GM23338 (cell line): ENCODE data around the gene GRHPR. TPM values are rescaled to one million over a fixed set of nuclear protein-coding genes. Genes with fewer than 3 reads are reported as not detected.

Experiments
- ATAC-seq: fragments of 200-7000 bp; cut with Tn5 transposase; 3 replicates; pipeline ENCODE4 v1.9.1; 2020
- DNase-seq: peaks from one replicate; pipeline ENCODE4 v3.0.0-alpha.2; 2015; ENCODE audit warnings: low spot score
- H2AFZ ChIP-seq: fragments of 200-600 bp; sonication (generic); 2 replicates; pipeline ENCODE4 v1.8.0; 2016; ENCODE audit warnings: antibody characterized with exemption, mild to moderate bottlenecking, moderate library complexity
- H3F3A ChIP-seq: fragments of 200-600 bp; sonication (generic); replicated peaks from 2 replicates; pipeline ENCODE4 v1.8.0; 2017; ENCODE audit warnings: antibody characterized with exemption, mixed run types, low read depth
- H3K27ac ChIP-seq: fragments of 200-600 bp; sonication (generic); 2 replicates; pipeline ENCODE4 v1.6.1; 2016; ENCODE audit warnings: low read depth
- H3K27me3 ChIP-seq: fragments of 200-600 bp; sonication (generic); 2 replicates; pipeline ENCODE4 v1.8.0; 2016; ENCODE audit warnings: mild to moderate bottlenecking, mixed run types, moderate library complexity; ENCODE audit not compliant: insufficient read depth
- H3K36me3 ChIP-seq: fragments of 200-600 bp; sonication (generic); 2 replicates; pipeline ENCODE4 v1.8.0; 2016; ENCODE audit warnings: mild to moderate bottlenecking; ENCODE audit not compliant: insufficient read depth
- H3K4me1 ChIP-seq: fragments of 200-600 bp; sonication (generic); 2 replicates; pipeline ENCODE4 v1.8.0; 2016; ENCODE audit warnings: mild to moderate bottlenecking, moderate library complexity; ENCODE audit not compliant: insufficient read depth
- H3K4me2 ChIP-seq: fragments of 200-600 bp; sonication (generic); 2 replicates; pipeline ENCODE4 v1.7.1; 2017; ENCODE audit warnings: mixed run types
- H3K4me3 ChIP-seq: fragments of 200-600 bp; sonication (generic); 2 replicates; pipeline ENCODE4 v1.6.1; 2016; ENCODE audit warnings: mixed run types
- H3K79me2 ChIP-seq: fragments of 200-600 bp; sonication (generic); replicated peaks from 2 replicates; pipeline ENCODE4 v1.8.0; 2017; ENCODE audit warnings: mild to moderate bottlenecking; ENCODE audit not compliant: insufficient read depth
- H3K9me2 ChIP-seq: fragments of 200-600 bp; sonication (generic); 2 replicates; pipeline ENCODE4 v1.8.0; 2017; ENCODE audit not compliant: insufficient read depth
- H4K20me1 ChIP-seq: fragments of 200-600 bp; sonication (generic); replicated peaks from 2 replicates; pipeline ENCODE4 v1.8.0; 2017; ENCODE audit warnings: mild to moderate bottlenecking; ENCODE audit not compliant: insufficient read depth
- H3K27ac Mint-ChIP-seq: 2 replicates; pipeline ENCODE4 v1.8.0; 2020; ENCODE audit warnings: inconsistent platforms, mild to moderate bottlenecking, moderate library complexity, mixed read lengths
- H3K27me3 Mint-ChIP-seq: 3 replicates; pipeline ENCODE4 v1.8.0; 2022; ENCODE audit warnings: low read depth, mild to moderate bottlenecking, moderate library complexity, mixed read lengths, inconsistent platforms; ENCODE audit not compliant: insufficient read depth, poor library complexity
- H3K36me3 Mint-ChIP-seq: 3 replicates; pipeline ENCODE4 v1.8.0; 2021; ENCODE audit warnings: low read depth, mild to moderate bottlenecking, inconsistent platforms, moderate library complexity, mixed read lengths
- H3K4me1 Mint-ChIP-seq: 3 replicates; pipeline ENCODE4 v1.8.0; 2020; ENCODE audit warnings: mild to moderate bottlenecking, inconsistent platforms, mixed read lengths
- H3K4me3 Mint-ChIP-seq: 3 replicates; pipeline ENCODE4 v1.8.0; 2021; ENCODE audit warnings: moderate library complexity, mild to moderate bottlenecking, inconsistent platforms, mixed read lengths
- H3K9me3 Mint-ChIP-seq: 3 replicates; pipeline ENCODE4 v1.8.0; 2020; ENCODE audit warnings: moderate library complexity, mild to moderate bottlenecking, inconsistent platforms, mixed read lengths
- CREB1 ChIP-seq: fragments of 250-450 bp; sonication (Bioruptor Pico); IDR thresholded peaks from 2 replicates; pipeline ENCODE4 v1.5.0; 2020; ENCODE audit warnings: low read depth, mild to moderate bottlenecking, moderate library complexity
- CTCF ChIP-seq, 2 experiments: fragments of 200-600 bp in 1 of 2; sonication (generic) in 1 of 2; conservative IDR thresholded peaks; 2 replicates each; pipeline versions ENCODE4 v1.5.1 to v1.6.1; 2016 to 2017; ENCODE audit warnings: antibody characterized with exemption in 2 of 2, low read depth in 2 of 2, mild to moderate bottlenecking in 2 of 2, moderate library complexity in 1 of 2
- EZH2 ChIP-seq: fragments of 200-600 bp; sonication (generic); IDR thresholded peaks from one replicate; pipeline ENCODE4 v1.8.0; 2017; ENCODE audit warnings: antibody characterized with exemption, mild to moderate bottlenecking, low read depth; ENCODE audit not compliant: unreplicated experiment
- JUNB ChIP-seq: IDR thresholded peaks from one replicate; pipeline ENCODE4 v1.6.1; 2016; ENCODE audit warnings: antibody characterized with exemption; ENCODE audit not compliant: unreplicated experiment
- NANOG ChIP-seq: IDR thresholded peaks from 2 replicates; pipeline ENCODE4 v1.6.1; 2016; ENCODE audit warnings: antibody characterized with exemption, borderline replicate concordance
- REST ChIP-seq: IDR thresholded peaks from one replicate; pipeline ENCODE4 v1.6.1; 2018; ENCODE audit warnings: antibody characterized with exemption; ENCODE audit not compliant: unreplicated experiment
- ZNF114 ChIP-seq: fragments of 250-450 bp; sonication (Bioruptor Pico); IDR thresholded peaks from 2 replicates; pipeline ENCODE4 v1.5.0; 2020; ENCODE audit warnings: mild to moderate bottlenecking, moderate library complexity
- polyA plus RNA-seq: library from polyadenylated mRNA; unstranded; fragments of >200 nt; fragmentation: Nextera tagmentation; extraction: Ambion mirVana; gene quantifications from 2 replicates; pipeline ENCODE4 v1.2.1, GENCODE V29; 2016
- total RNA-seq: library from RNA; depleted of rRNA; stranded (reverse); fragments of >200 nt; shearing (Covaris generic); gene quantifications from 2 replicates; pipeline ENCODE4 v1.2.3, GENCODE V29; 2014
- TF ChIP-seq, protein P1 (sequence below): IDR thresholded peaks from 2 replicates; pipeline ENCODE4 v1.6.1; 2016; ENCODE audit warnings: antibody characterized with exemption

Gene GRHPR
- total and polyA plus RNA-seq, 2 experiments from 2014 or later: 69.0 to 128 TPM

DNA sequence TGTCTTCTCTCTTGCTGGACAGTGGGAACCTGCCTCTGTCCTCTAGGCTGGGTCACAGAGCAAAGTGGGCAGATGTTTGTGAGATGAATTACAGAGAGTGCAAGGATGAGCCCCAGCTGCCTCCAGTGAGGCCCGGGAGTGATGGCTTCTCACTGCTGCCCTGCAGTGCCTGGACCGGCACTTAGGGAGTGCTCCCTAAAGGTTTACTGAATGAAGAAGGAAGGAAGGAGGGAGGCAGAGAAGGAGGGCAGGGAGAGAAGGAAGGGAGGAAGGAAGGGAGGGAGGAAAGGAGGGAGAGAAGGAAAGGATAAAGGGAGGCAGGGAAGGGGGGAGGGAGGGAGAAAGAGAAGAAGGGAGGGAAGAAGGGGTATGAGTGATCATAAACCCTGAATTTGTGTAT, 42.7 kb upstream of the GRHPR start (continued):
- no peak for TF ChIP-seq CTCF (conservative IDR thresholded peaks at IDR 0.05; ENCODE audit: low read depth in 2 of 2)
- TF ChIP-seq NANOG: no peak
- no peak for TF ChIP-seq CREB1
- TF ChIP-seq, protein P1, sequence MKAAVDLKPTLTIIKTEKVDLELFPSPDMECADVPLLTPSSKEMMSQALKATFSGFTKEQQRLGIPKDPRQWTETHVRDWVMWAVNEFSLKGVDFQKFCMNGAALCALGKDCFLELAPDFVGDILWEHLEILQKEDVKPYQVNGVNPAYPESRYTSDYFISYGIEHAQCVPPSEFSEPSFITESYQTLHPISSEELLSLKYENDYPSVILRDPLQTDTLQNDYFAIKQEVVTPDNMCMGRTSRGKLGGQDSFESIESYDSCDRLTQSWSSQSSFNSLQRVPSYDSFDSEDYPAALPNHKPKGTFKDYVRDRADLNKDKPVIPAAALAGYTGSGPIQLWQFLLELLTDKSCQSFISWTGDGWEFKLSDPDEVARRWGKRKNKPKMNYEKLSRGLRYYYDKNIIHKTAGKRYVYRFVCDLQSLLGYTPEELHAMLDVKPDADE: no peak
- TF ChIP-seq REST: no peak
- TF ChIP-seq ZNF114 (CRISPR knock-in tag): no peak
- TF ChIP-seq JUNB: no peak

DNA sequence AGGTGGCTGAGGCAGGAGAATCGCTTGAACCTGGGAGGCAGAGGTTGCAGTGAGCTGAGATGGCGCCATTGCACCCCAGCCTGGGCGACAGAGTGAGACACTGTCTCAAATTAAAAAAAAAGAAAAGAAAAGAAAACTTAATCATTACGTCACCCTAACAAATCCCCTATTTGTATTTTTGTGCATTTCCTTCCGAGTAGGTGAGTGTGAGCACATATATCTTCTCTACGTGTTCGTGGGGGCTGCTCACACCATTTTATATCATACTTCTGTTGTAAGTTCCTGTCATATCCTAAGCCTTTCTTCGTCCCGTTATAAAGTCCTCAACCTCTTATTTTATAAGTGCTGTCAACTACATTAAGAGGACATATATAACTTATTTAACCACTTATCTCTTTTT, 41.9 kb upstream of the GRHPR start:
- H3K79me2 ChIP-seq: no peaks in the 10 kb centered on the region
- Mint-ChIP-seq H3K36me3 (no peaks in the 10 kb centered on the region), H3K4me3 (no peak overlapping the region), H3K27me3 (peaks cover 1% of the 10 kb centered on the region), H3K9me3 (no peaks in the 10 kb centered on the region), H3K4me1 (peaks cover 6% of the 10 kb centered on the region; the same call in 1 of the 3 replicates), H3K27ac (no peak overlapping the region)
- H3K36me3 ChIP-seq: no peaks in the 10 kb centered on the region
- DNase-seq (no peak), ATAC-seq (no peak)
- H2AFZ ChIP-seq: no peak overlapping the region
- H3K4me2 ChIP-seq: no peak overlapping the region
- no peaks in the 10 kb centered on the region for H3K4me1 ChIP-seq
- no peaks in the 10 kb centered on the region for H4K20me1 ChIP-seq
- H3K27me3 ChIP-seq: no peaks in the 10 kb centered on the region
- H3K4me3 ChIP-seq: no peak overlapping the region
- no peaks in the 10 kb centered on the region for H3F3A ChIP-seq
- H3K27ac ChIP-seq: no peak overlapping the region
- H3K9me2 ChIP-seq: no peaks in the 10 kb centered on the region
- no peak for TF ChIP-seq EZH2
- no peak for TF ChIP-seq REST
- TF ChIP-seq CTCF (conservative IDR thresholded peaks at IDR 0.05; ENCODE audit: low read depth in 2 of 2): no peak
